Measurements from ENCODE around the gene USP54. TPM values are rescaled to one million over a fixed set of nuclear protein-coding genes. Genes with fewer than 3 reads are reported as not detected.
"Not testable (repeated sequence)": the region's sequence is repeated elsewhere in the genome, so short reads cannot be mapped to it uniquely, and the experiment has no call there.

The USP54 gene
- total RNA-seq, 1 experiment from 2014 or later, result 113 TPM

- no peak for DNase-seq (ENCODE audit: low read depth, low spot score)
- in situ Hi-C loops (cut with HindIII; ENCODE audit: low pct_unique_long_range_greater_than_20kb, low sequenced_read_pairs), result no loop called here
Measured at GRCh38 chr10:73597346-73597745, 6.2 kb upstream of the USP54 start.

DNA sequence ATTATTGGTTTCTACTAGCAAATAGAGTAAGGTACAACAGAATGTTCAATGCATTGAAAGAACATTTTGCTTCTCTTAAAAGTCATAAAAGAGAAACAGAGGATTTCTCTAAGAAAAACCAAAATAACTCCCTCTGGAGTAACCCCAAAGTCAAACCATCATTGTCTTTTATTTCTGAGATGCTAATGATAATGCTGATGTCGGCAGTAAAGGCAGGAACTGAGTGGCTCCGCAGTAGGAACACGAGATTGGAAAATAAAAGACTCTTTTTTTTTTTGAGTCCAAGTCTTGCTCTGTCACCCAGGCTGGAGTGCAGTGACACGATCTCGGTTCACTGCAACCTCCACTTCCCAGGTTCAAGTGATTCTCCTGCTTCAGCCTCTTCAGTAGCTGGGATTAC lies 2.7 kb upstream of the USP54 start:
- in situ Hi-C loops (cut with HindIII; ENCODE audit: low pct_unique_long_range_greater_than_20kb, low sequenced_read_pairs), result no loop called here
- no peak for DNase-seq (ENCODE audit: low read depth, low spot score)

GRCh38 chr10:73593110-73593509 lies 2.0 kb upstream of the USP54 start:
- in situ Hi-C loops (cut with HindIII; ENCODE audit: low pct_unique_long_range_greater_than_20kb, low sequenced_read_pairs), result no loop called here
- DNase-seq (ENCODE audit: low read depth, low spot score), result no peak

DNA sequence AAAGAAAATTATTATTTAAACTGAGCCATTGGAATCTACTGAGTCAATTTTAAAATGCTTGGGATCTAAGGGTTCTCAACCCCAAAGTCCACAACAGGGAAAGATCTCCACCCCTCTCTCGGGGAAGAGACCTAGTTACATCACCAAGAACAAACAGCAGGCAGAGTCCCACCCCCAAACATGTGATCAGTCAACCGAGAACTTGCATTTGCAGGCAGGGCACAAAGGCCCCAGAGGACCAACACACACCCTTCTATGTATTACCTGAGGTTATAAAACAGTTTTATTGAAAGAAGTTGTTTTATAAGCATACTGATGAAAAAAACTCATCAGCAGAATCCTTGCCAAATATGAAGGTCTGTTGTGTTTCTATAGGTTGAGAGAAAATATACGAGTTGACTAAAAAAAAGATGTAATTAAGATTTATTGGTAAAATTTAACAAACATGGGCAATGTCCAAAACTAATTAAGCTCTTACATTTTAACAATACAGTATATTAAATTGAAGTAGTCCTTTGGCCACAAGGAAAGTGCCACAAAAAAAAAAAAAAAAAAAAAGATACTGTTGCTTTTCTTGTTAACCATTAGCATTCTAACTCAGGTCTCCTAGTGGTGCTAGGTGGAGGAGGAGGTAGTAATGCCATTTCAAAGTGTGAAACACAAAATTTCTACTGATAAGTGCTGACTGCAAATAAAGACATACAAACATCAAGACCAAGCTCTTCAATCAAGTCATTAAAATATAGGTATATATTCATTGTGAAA lies 975 bp upstream of the USP54 start:
- in situ Hi-C loops (cut with HindIII; ENCODE audit: low pct_unique_long_range_greater_than_20kb, low sequenced_read_pairs), result no loop called here
- DNase-seq (ENCODE audit: low read depth, low spot score), result peak; percentile 89

DNA sequence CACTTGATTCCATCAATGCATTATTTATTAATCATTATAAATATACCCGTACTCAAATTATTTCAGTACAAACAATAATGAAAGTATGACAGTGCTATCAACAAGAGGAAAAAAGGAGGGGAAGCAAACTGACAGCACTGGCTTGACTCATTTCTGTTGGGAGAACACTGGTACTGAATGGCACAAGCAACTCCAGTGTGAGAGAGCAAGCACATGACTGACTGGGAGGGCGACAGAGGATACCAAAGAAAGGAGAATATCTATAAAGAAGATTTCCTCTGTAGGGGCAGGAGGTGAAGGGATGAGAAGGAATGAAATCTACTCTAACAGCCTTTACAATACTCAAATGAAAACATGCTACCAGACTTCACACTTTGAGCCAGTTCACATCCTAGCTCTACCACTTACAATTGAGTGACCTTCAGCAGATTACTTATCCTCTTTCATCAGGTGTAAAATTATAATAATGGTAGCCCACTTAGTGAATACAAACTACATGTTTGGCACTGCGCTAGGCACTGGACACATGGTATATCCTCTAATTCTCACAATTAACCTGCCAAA lies 1.5 kb downstream of the USP54 start:
- in situ Hi-C loops (cut with HindIII; ENCODE audit: low pct_unique_long_range_greater_than_20kb, low sequenced_read_pairs), result no loop called here
- DNase-seq (ENCODE audit: low read depth, low spot score), result peak; percentile 74

- DNase-seq (ENCODE audit: low read depth, low spot score), result no peak
- in situ Hi-C loops (cut with HindIII; ENCODE audit: low pct_unique_long_range_greater_than_20kb, low sequenced_read_pairs), result no loop called here
Measured at GRCh38 chr10:73588656-73589055, 2.5 kb downstream of the USP54 start.

GRCh38 chr10:73586583-73586984 lies 4.6 kb downstream of the USP54 start:
- no peak for DNase-seq (ENCODE audit: low read depth, low spot score)
- in situ Hi-C loops (cut with HindIII; ENCODE audit: low pct_unique_long_range_greater_than_20kb, low sequenced_read_pairs), result no loop called here

GRCh38 chr10:73585327-73585726 lies 5.8 kb downstream of the USP54 start:
- no peak for DNase-seq (ENCODE audit: low read depth, low spot score)
- in situ Hi-C loops (cut with HindIII; ENCODE audit: low pct_unique_long_range_greater_than_20kb, low sequenced_read_pairs), result no loop called here

- no peak for DNase-seq (ENCODE audit: low read depth, low spot score)
- in situ Hi-C loops (cut with HindIII; ENCODE audit: low pct_unique_long_range_greater_than_20kb, low sequenced_read_pairs), result no loop called here
Measured at GRCh38 chr10:73584737-73585136, 6.4 kb downstream of the USP54 start.

- in situ Hi-C loops (cut with HindIII; ENCODE audit: low pct_unique_long_range_greater_than_20kb, low sequenced_read_pairs), result no loop called here
- DNase-seq (ENCODE audit: low read depth, low spot score), result no peak
Measured at GRCh38 chr10:73581918-73582317, 9.2 kb downstream of the USP54 start.

GRCh38 chr10:73578927-73579326 lies 12.2 kb downstream of the USP54 start:
- in situ Hi-C loops (cut with HindIII; ENCODE audit: low pct_unique_long_range_greater_than_20kb, low sequenced_read_pairs), result not testable (repeated sequence)

DNA sequence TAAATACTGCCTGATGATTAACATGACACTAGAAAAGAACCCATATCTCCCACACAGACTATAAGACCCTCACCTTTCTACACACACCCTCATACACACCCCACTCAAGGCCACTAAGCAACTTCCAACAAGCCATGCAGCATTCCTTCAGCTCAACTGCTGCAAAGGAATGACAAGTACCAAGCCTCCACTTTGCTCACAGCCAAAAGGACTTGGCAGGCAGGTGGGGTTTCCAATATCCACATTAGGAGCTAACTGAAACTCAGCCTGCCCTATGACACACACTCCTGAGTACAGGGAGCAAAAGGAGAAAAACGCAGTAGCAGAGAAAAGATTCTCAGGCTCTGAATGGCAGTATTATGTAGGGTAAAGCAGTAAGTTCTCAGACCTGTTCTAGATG lies 13.4 kb downstream of the USP54 start:
- in situ Hi-C loops (cut with HindIII; ENCODE audit: low pct_unique_long_range_greater_than_20kb, low sequenced_read_pairs), result no loop called here
- no peak for DNase-seq (ENCODE audit: low read depth, low spot score)

More at GRCh38 chr10:73578927-73579326, 12.2 kb downstream of the USP54 start:
- DNase-seq (ENCODE audit: low read depth, low spot score), result not testable (repeated sequence)

GRCh38 chr10:73576890-73577591 lies 14.1 kb downstream of the USP54 start:
- no peak for DNase-seq (ENCODE audit: low read depth, low spot score)
- in situ Hi-C loops (cut with HindIII; ENCODE audit: low pct_unique_long_range_greater_than_20kb, low sequenced_read_pairs), result no loop called here

DNA sequence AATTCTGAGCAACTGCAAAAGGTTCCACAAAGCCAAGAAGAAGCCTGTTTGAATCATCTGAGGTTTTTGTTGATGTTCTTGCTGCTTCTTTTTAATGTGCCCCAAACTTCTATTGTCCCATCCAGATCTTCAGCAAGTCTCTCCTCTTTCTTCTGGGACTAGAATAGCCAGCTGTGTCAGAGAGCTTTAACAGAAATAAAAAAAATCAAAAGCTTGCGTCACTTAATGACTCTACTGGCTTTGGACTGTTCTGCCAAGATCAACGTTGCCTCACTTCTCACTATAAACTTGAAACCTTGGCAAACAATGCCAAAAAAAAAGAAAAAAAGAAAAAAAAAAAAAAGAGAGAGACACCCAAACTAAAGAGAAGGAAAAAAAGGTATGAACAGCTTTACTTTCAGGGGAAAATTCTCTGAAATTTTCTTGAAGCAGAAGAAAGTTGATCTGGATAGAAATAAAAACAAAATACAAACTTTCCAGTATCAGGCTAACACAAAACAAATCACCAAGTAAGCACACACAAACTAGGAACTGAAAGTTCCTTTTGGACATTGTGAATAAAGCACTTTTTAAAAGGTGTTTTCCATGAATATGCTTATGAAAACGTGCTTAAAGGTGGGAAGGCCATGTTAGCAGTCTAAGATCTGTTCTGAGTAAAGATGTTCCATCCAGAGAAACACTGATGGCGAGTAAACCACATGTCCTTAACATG lies 14.8 kb downstream of the USP54 start:
- in situ Hi-C loops (cut with HindIII; ENCODE audit: low pct_unique_long_range_greater_than_20kb, low sequenced_read_pairs), result no loop called here
- no peak for DNase-seq (ENCODE audit: low read depth, low spot score)

- in situ Hi-C loops (cut with HindIII; ENCODE audit: low pct_unique_long_range_greater_than_20kb, low sequenced_read_pairs), result not testable (repeated sequence)
Measured at GRCh38 chr10:73567025-73567424, 24.1 kb downstream of the USP54 start.

GRCh38 chr10:73561192-73561591 lies 29.9 kb downstream of the USP54 start:
- no peak for DNase-seq (ENCODE audit: low read depth, low spot score)
- in situ Hi-C loops (cut with HindIII; ENCODE audit: low pct_unique_long_range_greater_than_20kb, low sequenced_read_pairs), result no loop called here

More at GRCh38 chr10:73567025-73567424, 24.1 kb downstream of the USP54 start:
- not testable (repeated sequence) for DNase-seq (ENCODE audit: low read depth, low spot score)

GRCh38 chr10:73559590-73559989 lies 31.6 kb downstream of the USP54 start:
- DNase-seq (ENCODE audit: low read depth, low spot score), result no peak
- in situ Hi-C loops (cut with HindIII; ENCODE audit: low pct_unique_long_range_greater_than_20kb, low sequenced_read_pairs), result no loop called here

DNA sequence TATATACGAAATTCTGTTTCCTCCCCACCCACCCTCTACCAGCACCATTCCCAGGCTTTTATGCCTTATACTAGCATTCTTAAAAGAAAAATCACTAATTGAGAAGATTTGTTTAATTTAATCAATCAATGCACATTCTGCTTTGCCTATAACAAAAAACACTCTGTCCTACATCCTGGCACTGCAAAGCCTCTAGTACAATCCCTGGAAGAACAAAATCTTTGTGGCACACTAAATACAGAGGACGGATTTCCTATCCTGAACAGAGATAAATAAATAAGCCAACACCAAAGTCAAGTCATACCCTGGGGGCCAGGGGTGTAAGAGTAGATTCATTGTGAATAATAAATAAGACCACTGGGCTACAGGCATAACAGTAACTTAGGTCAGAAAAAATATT lies 34.3 kb downstream of the USP54 start:
- no peak for DNase-seq (ENCODE audit: low read depth, low spot score)
- in situ Hi-C loops (cut with HindIII; ENCODE audit: low pct_unique_long_range_greater_than_20kb, low sequenced_read_pairs), result no loop called here

All from SK-MEL-5 (cell line).